ENCODE measurements around the gene SLC45A2.
"Not testable (repeated sequence)": the region's sequence is repeated elsewhere in the genome, so short reads cannot be mapped to it uniquely, and the experiment has no call there.

Gene SLC45A2, protein sequence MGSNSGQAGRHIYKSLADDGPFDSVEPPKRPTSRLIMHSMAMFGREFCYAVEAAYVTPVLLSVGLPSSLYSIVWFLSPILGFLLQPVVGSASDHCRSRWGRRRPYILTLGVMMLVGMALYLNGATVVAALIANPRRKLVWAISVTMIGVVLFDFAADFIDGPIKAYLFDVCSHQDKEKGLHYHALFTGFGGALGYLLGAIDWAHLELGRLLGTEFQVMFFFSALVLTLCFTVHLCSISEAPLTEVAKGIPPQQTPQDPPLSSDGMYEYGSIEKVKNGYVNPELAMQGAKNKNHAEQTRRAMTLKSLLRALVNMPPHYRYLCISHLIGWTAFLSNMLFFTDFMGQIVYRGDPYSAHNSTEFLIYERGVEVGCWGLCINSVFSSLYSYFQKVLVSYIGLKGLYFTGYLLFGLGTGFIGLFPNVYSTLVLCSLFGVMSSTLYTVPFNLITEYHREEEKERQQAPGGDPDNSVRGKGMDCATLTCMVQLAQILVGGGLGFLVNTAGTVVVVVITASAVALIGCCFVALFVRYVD

DNA sequence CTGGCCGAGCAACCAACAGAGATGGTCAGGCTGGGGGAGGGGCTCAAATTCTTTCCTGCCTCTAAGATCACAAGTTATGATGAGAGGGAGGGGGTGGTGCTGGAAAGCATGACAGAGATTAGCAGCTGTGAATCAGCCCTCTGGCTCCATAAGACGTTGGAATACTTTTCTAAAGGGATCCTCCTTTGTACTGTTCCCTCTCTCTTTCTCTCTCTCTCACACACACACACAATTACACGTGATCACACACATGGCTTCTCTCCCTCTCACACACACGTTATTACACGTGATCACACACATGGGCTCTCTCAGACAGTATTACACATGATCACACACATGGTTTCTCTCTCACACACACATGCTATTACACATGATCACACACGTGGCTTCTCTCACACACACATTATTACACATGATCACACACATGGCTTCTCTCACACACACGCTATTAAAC lies at the start of gene SLC45A2:
TSS of gene SLC45A2 (minus strand) at position 23 of the 454 bp plus-strand sequence. CDS start 110 bp downstream, outside the sequence.
- DNase-seq, result no peak

DNA sequence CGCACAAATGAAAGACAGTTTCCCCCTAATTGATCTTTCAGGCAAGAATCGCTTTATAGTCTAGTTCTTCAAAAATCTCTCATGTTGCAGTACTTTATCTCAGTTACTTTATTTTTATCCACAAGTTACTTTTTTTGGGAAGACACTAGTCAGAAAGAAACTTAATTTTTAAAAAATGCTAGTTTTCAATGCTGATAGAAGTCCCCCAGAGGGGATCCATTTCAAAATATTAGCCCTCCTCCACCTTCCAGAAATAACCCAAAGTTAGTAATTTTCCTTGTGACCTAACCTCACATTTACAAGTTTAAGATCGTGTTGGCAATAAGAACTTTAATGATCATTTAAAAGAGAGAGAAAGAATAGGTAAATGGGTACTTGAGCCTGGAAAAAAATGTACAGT lies 47.5 kb upstream of the SLC45A2 start:
- DNase-seq, result no peak

DNA sequence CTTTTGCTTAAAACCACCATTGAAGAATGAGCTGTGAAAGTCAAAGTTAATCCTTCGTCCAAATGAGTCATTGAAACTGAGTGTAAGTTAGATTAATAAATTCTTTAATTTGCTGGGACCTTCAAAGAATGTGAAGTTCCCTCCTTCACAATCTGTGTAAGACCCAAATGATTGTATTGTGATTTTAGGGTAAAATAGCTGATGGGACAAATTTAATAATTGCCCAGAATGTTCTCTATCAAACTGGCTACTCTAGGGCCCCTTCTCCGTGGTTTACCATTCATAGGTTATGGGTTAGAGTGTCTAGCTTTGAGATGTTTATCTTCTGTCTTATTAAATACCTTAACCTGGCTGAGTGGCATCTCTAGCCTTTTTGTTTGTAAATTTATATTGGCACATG lies 46.6 kb upstream of the SLC45A2 start:
- no peak for DNase-seq

DNA sequence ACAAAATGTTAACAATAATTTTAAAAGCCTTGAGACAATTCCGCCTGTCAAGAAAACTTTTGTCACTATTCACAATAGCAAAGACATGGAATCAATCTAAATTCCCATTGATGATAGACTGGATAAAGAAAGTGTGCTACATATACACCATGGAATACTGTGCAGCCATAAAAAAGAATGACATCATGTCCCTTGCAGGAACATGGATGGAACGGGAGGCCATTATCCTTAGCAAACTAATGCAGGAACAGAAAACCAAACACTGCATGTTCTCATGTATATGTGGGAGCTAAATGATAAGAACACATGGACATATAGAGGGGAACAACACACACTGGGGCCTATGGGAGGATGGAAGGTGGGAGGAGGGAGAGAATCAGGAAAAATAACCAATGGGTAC lies 46.1 kb upstream of the SLC45A2 start:
- not testable (repeated sequence) for DNase-seq

DNA sequence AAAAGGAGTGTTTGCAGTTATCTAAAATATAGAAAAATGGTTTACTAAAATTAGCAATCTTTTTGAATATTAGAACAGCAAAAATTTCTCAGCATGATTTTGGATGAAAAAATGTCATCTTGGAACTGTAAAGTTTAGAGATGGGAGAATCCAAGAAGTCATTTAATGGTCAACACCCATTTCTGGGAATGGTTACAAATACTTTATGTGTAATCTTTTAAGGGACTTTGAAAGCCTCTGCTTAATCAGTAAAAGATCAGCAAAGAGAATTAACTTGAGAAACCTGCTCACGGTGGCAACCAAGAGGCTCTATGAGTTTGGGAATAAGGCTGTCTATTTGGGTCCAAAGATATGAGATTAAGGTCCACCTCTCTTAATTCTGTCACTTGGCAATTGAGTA lies 45.6 kb upstream of the SLC45A2 start:
- DNase-seq, result no peak

DNA sequence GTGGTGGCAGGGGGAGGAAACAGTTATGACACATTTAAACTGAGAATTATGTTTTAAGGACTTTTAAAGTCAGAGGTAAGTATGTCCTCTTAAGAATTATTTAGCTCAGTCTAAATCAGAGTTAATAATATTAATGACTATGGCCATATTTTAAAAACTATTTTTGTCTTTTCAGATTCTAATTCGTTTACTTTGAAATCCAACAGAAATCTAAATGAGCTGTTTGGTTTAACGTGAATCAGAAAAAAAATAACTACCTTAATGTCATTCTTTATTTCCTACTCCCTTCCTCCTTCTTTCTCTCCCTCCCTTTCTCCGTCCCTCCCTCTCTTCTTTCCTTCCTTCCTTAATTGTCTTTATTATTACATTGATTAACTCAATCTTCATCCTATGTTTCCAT lies 43.9 kb upstream of the SLC45A2 start:
- no peak for DNase-seq

DNA sequence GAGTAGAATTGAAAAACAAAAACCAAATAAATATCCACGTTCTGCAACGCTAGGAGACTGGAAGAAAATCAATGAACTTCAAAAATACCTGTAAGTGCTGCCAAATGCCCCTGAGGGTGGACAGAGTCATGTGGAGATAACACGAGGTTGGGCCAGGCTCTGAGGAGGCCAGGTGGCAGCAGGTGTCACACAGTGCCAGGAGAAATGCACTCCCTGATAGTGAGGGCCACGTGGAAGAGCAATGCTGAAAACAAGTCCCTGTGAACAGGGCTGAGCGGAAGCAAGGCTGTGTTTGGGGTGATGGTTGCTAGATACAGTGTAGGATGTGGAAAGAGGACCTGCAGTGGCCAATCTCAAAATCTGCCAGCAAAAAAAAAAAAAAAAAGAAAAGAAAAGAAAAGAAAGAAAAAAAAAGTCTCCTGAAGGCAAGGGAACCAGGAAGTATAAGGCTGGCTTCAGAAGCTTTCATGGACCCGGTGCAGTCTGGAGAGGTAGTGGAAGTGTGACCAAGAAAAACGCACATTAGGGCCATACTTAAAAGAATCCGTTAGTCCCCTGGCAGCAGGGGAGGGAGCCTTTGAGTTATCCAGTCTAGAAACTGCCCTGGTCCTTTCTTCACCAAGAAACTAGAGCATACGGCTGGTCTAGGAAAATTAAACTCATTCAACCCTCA lies 41.7 kb upstream of the SLC45A2 start:
- no peak for DNase-seq

DNA sequence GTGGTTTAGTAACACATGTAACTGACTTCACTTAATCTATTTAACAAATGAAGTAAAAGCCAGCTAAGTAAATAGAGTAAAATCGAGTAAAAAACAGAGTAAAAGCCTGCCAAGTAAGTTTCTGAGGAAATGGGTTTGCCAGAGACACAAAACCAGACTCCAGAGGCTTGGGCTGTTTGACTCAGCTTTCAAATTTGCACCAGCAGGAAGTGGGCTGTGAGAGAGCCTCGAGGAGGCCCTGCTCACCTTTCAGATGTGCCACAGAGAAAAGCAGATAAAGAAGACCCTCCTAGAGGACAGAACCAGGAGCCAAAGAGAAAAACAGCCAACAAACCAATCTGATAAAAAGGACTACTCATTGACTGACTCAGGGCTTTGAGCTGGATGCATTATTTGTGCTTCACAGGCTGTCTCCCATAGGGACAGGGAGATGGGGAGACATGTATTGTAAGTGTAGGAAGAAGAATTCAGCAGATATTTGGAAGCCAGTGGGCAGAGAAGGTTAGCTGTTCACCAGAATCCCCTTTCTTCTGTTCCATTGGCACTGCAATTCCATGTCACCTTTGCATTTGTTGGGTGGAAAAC lies 37.7 kb upstream of the SLC45A2 start:
- no peak for DNase-seq

DNA sequence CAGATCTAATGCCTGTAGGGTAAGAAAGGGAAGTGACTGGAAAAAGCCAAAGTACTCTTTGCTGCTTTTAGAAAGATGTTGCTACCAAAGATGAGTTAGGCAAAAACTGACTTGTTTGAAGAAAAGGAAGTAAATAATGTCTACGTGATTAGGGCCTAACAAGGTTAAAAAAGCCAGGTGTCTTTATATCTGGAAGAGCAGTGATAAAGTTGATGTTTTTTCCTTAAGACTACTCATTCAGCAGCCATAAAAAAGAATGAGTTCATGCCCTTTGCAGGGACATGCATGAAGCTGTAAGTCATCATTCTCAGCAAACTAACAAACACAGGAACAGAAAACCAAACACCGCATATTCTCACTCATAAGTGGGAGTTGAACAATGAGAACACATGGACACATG lies 36.8 kb upstream of the SLC45A2 start:
- DNase-seq, result no peak

DNA sequence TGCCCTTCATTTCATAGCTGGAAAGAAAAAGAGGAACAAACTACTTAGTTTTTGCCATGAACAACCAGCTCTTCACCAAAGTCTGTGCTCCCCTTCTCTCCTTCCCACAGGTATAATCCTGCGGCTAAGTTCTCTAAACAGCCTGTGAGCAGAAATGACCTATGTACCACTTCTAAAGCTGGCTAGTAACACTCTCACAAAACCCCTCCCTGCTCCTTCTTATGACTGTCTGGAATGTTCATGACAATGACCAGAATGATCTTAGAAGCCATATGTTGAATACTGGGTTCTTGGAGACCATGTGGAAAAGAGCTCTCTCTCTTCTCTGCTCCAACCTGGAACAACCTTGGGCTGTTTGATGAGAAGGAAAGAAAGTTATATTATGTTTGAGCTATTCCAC lies 36.2 kb upstream of the SLC45A2 start:
- DNase-seq, result no peak

DNA sequence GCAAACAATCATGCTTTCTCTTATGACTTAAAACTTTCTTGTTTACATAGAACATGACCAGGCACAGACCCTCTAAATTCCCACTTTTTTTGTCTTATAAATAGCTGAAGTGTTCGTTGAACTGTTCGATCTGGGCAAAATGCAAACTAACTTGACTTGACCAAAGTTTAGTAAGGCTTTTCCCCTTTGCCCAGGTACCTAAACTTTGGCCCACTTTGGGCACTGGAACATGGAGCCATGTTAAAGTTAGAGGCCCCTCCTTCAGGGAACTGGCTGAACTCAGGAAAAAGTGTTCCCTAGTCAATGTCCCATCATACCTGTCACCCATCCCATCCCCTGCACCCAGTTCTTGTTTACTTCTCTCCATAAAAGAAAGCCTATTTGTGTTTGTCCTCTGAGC lies 32.8 kb upstream of the SLC45A2 start:
- no peak for DNase-seq

DNA sequence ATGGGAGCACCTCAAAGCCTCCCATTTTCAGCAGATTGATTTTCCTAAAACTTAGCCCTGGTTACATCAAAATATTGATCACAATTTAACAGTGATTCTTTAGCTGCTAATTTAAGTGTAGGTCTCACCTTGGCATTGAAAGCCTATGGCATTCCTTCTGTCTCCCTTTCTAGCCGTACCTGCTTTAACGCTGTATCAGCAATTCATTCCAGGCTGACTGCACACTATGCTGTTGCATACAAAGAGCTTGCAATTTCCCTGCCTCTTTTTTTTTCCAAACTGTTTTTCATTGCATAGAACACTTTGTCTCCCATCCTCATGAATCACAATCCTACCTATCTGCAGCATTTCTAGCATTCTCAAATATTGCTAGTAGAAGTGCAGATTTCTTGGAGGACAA lies 32.3 kb upstream of the SLC45A2 start:
- DNase-seq, result no peak

DNA sequence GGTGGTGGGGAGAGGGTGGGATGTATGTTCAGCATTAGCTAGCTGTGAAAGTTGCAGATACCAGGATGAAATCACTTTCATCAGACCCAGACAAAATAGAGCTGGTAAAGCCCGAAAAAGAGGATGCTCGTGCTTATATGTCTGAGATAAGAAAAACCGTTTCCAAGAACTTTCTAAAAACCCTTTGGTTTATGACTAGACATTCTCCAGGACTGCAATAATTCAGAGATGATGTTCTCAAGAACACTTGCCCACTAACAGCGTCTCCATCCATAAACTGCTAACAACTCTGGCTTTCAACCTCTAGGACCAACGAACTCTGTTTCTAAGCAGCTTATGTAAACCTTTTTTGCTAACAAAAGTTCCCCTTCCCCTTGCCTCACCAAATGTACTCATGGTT lies 31.7 kb upstream of the SLC45A2 start:
- no peak for DNase-seq

DNA sequence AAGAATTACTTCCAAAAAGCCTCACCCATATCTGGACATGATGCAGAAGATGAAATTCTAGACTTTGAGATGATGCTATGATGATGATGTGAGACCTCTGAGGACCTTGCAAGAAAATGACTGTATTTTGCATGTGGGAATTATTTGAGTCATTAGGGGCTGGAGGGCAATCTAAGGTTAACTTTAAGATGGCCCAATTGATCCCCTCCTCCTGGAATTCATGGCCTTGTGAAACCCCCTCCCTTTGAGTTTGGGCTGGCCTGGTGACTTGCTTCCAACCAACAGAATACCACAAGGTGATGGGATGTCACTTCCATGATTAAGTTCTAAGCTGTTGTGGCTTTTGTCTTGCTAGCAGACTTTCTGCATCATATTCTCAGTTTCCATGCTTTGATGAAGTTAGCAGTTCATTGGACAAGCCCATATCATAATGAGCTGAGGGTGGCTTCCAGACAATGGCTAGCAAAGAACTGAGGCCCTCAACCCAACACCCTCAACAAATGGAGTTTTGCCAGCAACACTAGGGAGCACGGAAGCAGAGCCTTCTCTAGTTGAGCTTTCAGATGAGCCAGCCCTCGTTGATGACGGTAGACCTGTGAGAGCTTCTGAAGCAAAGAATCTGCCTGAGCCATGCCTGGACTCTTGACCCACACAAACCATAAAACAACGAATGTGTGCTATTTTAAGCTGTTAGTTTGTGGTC lies 30.8 kb upstream of the SLC45A2 start:
- no peak for DNase-seq

DNA sequence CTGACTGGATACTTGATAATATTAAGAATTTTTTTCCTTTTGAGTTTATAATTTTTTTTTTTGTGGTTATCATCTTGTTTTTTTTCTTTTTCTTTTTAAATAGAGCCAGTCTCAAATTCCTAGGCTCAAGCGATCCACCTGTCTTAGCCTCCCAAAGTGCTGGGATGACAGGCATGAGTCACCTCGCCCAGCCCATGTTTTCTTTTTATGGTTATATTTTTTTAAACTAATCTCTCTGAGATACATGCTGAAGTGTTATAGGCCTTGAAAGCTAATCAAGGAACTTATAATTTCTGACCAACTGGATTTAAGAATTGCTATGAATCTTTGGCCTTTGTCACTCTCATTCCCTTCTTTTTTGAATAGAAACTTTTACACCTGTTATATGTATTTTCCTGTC lies 30.1 kb upstream of the SLC45A2 start:
- no peak for DNase-seq

DNA sequence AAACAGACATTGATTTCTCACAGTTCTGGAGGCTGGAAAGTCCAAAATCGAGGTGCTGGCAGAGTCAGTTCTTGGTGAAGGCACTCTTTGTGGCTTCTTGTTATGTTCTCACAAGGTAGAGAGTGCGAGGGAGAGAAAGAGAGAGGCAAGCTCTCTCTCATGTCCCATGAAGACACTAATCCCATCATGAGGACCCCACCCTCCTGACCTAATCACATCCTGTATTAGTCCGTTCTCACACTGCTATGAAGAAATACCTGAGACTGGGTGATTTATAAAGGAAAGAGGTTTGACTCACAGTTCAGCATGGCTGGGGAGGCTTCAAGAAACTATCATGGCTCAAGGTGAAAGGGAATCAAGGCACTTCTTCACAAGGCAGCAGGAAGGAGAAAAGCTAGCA lies 29.1 kb upstream of the SLC45A2 start:
- DNase-seq, result no peak

DNA sequence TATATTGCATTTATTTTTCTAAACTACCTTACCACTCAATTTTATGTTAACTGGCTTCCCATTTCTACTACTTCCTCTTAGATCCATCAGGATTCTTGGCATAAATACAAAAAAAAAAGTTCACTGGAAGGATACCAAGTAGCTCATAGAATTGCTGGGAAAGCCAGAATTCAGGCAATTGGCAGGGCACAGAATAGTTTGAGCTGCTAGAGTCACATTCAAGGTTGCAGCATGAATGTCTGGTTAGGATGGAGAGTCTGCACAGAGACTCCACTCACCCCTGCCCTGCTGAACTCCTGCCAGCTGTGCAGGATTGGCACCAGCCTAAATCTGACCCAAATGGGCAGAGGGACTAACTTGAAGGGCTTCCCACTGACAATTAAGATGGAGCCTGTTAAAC lies 28.3 kb upstream of the SLC45A2 start:
- no peak for DNase-seq

DNA sequence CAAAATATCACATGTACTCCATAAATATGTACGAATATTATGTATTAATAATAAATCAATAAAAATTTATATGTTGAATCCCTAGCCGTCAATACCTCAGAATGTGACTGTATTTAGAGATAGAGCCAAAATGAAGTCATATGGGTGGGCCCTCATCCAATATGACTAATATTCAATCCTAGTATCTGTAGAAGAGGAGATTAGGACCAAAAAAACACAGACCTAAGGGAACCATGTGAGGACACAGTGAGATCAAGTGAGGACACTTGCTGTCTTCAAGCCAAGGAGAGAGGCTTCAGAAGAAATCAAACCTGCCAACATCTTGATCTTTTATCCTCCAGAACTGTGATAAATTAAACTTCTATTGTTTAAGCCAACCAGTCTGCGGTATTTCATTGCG lies 27.0 kb upstream of the SLC45A2 start:
- no peak for DNase-seq

DNA sequence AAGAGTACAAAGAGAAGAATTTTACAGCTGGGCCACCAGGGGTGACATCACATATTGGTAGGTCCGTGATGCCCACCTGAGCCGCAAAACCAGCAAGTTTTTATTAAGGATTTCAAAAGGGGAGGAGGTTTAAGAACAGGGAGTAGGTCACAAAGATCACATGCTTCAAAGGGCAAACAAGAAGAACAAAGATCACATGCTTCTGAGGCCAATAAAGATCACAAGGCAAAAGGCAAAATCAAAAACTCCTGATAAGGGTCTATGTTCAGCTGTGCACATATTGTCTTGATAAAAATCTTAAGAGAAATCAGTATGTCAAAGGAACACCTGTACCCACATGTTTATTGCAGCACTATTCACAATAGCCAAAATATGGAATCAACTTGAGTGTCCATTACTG lies 25.7 kb upstream of the SLC45A2 start:
- not testable (repeated sequence) for DNase-seq

DNA sequence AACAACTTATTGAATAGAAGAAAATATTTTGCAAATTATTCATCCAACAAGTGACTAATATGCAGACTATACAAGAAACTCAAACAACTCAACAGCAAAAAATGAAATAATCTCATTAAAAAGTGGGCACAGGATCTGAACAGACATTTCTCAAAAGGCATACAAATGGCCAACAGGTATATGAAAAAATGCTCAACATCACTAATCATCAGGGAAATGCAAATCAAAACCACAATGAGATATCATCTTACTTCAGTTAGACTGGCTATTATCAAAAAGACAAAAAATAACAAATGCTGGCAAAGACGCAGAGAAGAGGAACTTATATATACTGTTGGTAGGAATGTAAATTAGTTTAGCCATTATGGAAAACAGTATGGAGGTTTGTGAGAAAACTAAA lies 25.1 kb upstream of the SLC45A2 start:
- DNase-seq, result no peak

DNA sequence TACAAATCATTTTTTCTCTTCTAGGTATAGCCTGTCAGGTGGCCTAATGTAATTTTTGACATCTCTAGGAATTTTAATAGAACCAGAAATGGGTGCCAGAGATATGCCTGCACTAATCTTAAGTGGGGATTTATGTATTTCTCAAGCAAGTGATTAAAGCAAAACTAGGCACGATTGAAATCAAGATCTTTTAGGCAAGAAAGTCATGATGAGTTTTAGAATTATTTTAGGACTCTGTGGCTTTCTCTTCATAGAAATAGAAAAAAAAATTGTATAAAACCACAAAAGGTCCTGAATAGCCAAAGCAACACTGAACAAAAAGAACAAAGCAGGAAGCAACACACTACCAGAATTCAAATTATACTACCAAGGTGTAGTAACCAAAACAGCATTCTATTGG lies 24.3 kb upstream of the SLC45A2 start:
- DNase-seq, result no peak

DNA sequence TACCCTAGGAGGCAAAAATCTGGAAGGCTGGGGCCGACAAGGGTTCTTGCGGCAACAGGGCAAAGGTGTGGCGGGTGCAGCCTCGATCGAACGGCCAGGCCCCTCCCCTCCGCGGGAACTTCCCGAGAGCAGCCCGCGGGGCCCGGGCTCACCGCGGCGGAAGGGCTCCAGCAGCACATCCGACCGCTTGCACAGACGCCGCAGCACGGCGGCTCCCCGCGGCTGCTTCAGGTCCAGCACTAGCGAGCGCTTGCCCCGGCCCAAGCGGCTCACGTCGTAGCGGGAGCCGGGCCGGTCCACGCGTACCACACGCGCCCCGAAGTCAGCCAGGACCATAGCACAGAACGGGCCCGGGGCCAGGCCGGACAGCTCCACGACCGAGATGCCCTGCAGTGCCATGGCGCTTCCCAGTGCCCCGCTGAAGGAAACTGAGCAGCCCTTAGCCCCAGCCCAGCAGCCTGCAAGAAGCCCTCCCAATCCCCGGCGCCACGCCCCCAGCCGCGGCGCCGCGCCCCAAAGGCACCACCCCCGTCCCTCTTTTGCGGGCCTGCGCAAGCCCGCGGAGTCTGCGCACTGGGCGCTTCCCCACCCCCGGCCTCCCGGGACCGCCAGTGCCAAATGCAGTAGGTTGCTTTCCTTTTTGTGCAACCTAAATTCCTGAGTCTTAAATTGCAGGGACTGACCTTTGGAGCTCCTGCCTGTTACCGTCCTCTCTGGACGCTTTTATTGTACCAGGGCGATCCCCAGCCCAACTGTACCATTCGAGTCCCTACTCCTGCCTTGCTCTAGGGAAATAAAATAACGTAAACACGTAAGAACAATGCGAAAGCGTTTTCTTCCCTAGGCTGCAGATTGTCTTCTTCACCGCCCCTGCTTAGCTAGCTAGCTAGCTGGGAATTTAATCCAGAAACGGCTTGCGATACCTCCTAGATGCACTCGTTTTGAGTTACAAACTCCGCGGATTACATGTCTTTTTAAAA lies 23.4 kb upstream of the SLC45A2 start, which contains the start of gene AMACR:
TSS of gene AMACR (minus strand) at position 430 of the 980 bp plus-strand sequence. CDS start at position 399, 31 bp downstream.
- peak; percentile 93 for DNase-seq

Data from NCI-H1417 treated with DMSO at 0.1 percent for 48 hours (cell line).